CD4-positive, alpha-beta T cell (primary cell): ENCODE data around the gene MPRIP. TPM values are rescaled to one million over a fixed set of nuclear protein-coding genes. Genes with fewer than 3 reads are reported as not detected.
A peak's percentile ranks its signal among the peaks of the same experiment; 100 is the strongest.

Experiments
- ATAC-seq: fragments of 200-7000 bp; cut with Tn5 transposase; one replicate; pipeline ENCODE4 v1.10.0; 2022; ENCODE audit warnings: mild to moderate bottlenecking; ENCODE audit not compliant: poor library complexity
- CTCF ChIA-PET: fragments of 350-600 bp; sonication (Branson Sonifier 250); formaldehyde crosslinking; loops from one replicate; lab custom pipeline; 2021; ENCODE audit warnings: antibody characterized with exemption, inconsistent platforms; lab: Charles Lee
- POLR2A ChIA-PET: fragments of 350-600 bp; sonication (Branson Sonifier 250); formaldehyde crosslinking; loops from one replicate; lab custom pipeline; 2021; ENCODE audit warnings: antibody characterized with exemption, inconsistent platforms; lab: Charles Lee
- DNase-seq, 14 experiments: peaks; one replicate each; pipeline ENCODE4 v3.0.0-alpha.2; 2013 to 2020; ENCODE audit warnings: mixed read lengths in 2 of 14
- H3K27ac ChIP-seq, 2 donors: one replicate each; pipeline versions ENCODE4 v1.5.1 to v1.7.0; 2013; ENCODE audit warnings: low read length in 2 of 2, low read depth in 1 of 2, mild to moderate bottlenecking in 1 of 2
- H3K27me3 ChIP-seq, 2 experiments: 1 replicate in 1 of 2; 2 replicates in 1 of 2; pipeline versions ENCODE4 v1.6.1 to v1.7.0; 2013; ENCODE audit warnings: low read length in 2 of 2, control low read depth in 1 of 2, mild to moderate bottlenecking in 1 of 2, moderate library complexity in 1 of 2; ENCODE audit not compliant: insufficient read depth in 2 of 2, control insufficient read depth in 1 of 2
- H3K36me3 ChIP-seq: one replicate; pipeline ENCODE4 v1.6.1; 2013; ENCODE audit warnings: low read length, control low read depth; ENCODE audit not compliant: insufficient read depth
- H3K4me1 ChIP-seq: one replicate; pipeline ENCODE4 v1.6.1; 2013; ENCODE audit warnings: low read length, control low read depth; ENCODE audit not compliant: insufficient read depth
- H3K4me3 ChIP-seq: one replicate; pipeline ENCODE4 v1.5.1; 2013; ENCODE audit warnings: mild to moderate bottlenecking, low read length, moderate library complexity
- H3K9me3 ChIP-seq, 2 experiments: 1 replicate in 1 of 2; 2 replicates in 1 of 2; pipeline versions ENCODE4 v1.6.1 to v1.7.0; 2013; ENCODE audit warnings: low read length in 2 of 2, mild to moderate bottlenecking in 2 of 2, control low read depth in 1 of 2, moderate library complexity in 1 of 2; ENCODE audit not compliant: control insufficient read depth in 1 of 2, insufficient read depth in 1 of 2
- H3K27ac Mint-ChIP-seq: one replicate; pipeline ENCODE4 v1.8.0; 2020; ENCODE audit warnings: mixed read lengths
- H3K27me3 Mint-ChIP-seq: one replicate; pipeline ENCODE4 v1.8.0; 2021; ENCODE audit warnings: mixed read lengths
- H3K36me3 Mint-ChIP-seq: one replicate; pipeline ENCODE4 v1.8.0; 2021; ENCODE audit warnings: low read depth, mixed read lengths
- H3K4me1 Mint-ChIP-seq: one replicate; pipeline ENCODE4 v1.8.0; 2021; ENCODE audit warnings: low read depth, mixed read lengths
- H3K4me3 Mint-ChIP-seq: one replicate; pipeline ENCODE4 v1.8.0; 2020; ENCODE audit warnings: mild to moderate bottlenecking, mixed read lengths
- H3K9me3 Mint-ChIP-seq: one replicate; pipeline ENCODE4 v1.8.0; 2020; ENCODE audit warnings: mixed read lengths
- intact Hi-C, 2 experiments: fragments of 100-400 bp; cut with DNase I in 1 of 2; cut with micrococcal nuclease in 1 of 2; formaldehyde crosslinking; loops; one replicate each; pipeline versions ENCODE4 v1.15.1 to v1.9.0; 2023 to 2025; cut with DNase I, micrococcal nuclease
- total RNA-seq, 174 experiments: library from RNA in 2 of 174; stranded (reverse) in 2 of 174; gene quantifications; one replicate each; pipeline ENCODE4 v1.2.3 and lab custom pipeline; 2021 to 2026
- TF ChIP-seq, protein P1 (sequence below): fragments of 200-600 bp; IDR thresholded peaks from one replicate; pipeline ENCODE4 v1.8.0; 2022; ENCODE audit warnings: antibody characterized with exemption, mild to moderate bottlenecking

The MPRIP gene
- total RNA-seq, 2 experiments from 2014 or later: 176 to 188 TPM

DNA sequence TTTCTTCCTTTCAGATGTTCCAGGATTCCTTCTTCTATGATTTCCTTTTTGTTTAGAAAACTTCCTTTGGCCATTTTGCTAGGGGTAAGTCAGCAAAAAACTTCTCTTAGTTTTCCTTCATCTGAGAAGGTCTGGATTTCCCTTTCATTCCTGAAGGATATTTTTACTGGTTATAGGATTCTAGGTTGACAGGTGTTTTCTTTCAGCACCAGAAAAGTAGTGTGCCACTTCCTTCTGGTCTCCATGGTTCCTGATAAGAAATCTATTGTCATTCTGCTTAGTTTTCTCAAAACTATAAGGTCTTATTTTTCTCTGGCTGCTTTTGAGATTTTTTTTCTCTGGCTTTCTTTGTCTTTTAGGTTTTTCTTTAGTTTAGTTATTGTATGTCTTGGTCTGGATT is 27.6 kb downstream of the MPRIP start:
- no peak for ATAC-seq
- Mint-ChIP-seq H3K27ac (no peak overlapping the region), H3K36me3 (peaks cover 46% of the 10 kb centered on the region), H3K27me3 (no peaks in the 10 kb centered on the region), H3K4me3 (no peak overlapping the region), H3K9me3 (peaks cover 3% of the 10 kb centered on the region), H3K4me1 (peaks cover 75% of the 10 kb centered on the region)
- H3K36me3 ChIP-seq: peaks cover 13% of the 10 kb centered on the region
- no peaks in the 10 kb centered on the region for H3K27me3 ChIP-seq
- ChIA-PET CTCF (no interaction called here), POLR2A (no interaction called here)
- peaks cover 36% of the 10 kb centered on the region for H3K4me1 ChIP-seq
- TF ChIP-seq, protein P1, sequence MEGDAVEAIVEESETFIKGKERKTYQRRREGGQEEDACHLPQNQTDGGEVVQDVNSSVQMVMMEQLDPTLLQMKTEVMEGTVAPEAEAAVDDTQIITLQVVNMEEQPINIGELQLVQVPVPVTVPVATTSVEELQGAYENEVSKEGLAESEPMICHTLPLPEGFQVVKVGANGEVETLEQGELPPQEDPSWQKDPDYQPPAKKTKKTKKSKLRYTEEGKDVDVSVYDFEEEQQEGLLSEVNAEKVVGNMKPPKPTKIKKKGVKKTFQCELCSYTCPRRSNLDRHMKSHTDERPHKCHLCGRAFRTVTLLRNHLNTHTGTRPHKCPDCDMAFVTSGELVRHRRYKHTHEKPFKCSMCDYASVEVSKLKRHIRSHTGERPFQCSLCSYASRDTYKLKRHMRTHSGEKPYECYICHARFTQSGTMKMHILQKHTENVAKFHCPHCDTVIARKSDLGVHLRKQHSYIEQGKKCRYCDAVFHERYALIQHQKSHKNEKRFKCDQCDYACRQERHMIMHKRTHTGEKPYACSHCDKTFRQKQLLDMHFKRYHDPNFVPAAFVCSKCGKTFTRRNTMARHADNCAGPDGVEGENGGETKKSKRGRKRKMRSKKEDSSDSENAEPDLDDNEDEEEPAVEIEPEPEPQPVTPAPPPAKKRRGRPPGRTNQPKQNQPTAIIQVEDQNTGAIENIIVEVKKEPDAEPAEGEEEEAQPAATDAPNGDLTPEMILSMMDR: no peak
- DNase-seq: no peak
- H3K9me3 ChIP-seq: peaks cover 0 to 5% of the 10 kb centered on the region in 2 experiments
- intact Hi-C loops: no loop called here
- no peak overlapping the region for H3K4me3 ChIP-seq
- H3K27ac ChIP-seq: no peak overlapping the region

DNA sequence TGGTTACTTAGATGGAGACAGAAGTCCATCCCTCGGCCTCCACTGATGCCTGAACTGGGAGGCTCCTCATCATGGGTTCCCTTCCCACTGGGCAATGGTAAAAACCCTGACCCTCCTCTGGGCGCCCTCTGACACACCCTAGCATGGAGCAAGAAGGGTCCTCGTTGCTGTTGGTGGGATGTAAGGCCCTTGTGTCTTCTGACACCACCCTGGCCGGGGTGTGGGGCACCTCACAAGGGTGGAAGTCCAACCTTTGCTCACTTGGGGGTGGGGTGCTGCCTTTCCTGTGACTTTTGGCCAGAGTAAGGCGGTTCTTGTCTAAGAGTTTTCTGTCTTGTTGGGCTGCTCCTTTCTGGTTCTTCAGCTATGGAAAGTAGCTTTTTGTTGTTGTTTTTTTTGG is 28.7 kb downstream of the MPRIP start:
- ChIA-PET POLR2A (no interaction called here), CTCF (no interaction called here)
- peaks cover 55% of the 10 kb centered on the region for H3K36me3 Mint-ChIP-seq
- H3K4me3 ChIP-seq: no peak overlapping the region
- no peak for ATAC-seq
- no peak for DNase-seq
- peaks cover 0 to 5% of the 10 kb centered on the region in 2 experiments for H3K9me3 ChIP-seq
- peaks cover 74% of the 10 kb centered on the region for H3K4me1 Mint-ChIP-seq
- H3K27me3 ChIP-seq: no peaks in the 10 kb centered on the region
- no peaks in the 10 kb centered on the region for H3K27me3 Mint-ChIP-seq
- peaks cover 3% of the 10 kb centered on the region for H3K9me3 Mint-ChIP-seq
- intact Hi-C loops: no loop called here
- H3K4me1 ChIP-seq: peaks cover 39% of the 10 kb centered on the region
- TF ChIP-seq, protein P1: no peak
- peaks cover 18% of the 10 kb centered on the region for H3K36me3 ChIP-seq
- no peak overlapping the region for H3K27ac Mint-ChIP-seq
- H3K4me3 Mint-ChIP-seq: no peak overlapping the region
- no peak overlapping the region for H3K27ac ChIP-seq

DNA sequence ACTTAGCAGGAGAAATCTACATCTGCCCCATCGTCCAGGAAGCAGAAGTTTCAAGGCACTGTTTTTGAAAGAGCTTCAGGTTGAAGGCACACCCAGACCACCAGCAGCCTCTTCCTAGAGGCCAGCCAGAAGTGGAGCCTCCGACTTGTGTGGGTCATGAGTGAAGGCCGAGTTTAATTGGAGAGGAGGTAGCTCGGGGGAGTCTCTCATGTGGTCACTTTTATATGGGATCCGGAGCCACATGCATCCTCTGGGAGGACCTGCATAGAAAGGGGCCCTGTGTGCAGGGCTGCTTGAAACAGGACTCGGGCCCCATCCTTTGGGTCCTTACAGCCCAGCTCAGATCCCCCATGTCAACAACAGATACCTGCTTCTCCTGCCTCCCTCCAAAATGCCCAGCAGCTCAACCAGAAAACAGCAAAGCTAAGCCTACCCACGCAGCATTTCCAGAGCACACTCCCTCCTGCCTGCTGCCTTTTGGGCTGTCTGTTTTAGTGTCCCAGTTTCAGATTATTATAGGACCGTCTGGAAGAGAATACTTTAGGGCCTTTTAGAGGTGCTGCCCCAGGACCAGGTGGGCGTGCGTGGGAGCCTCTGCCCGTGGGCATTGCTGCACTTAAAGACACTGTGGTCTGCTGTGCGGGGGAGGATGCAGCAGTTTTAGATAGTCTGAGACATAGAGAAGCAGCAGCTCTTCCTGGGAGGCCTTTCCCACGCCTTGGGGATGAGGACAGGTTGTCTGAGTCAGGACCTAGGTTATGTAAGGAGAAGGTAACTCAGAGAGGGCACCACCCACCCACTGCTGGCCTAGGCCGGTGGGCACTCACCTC is 29.5 kb downstream of the MPRIP start:
- Histone ChIP-seq H3K4me1 (peaks cover 39% of the 10 kb centered on the region), H3K27me3 (no peaks in the 10 kb centered on the region), H3K27ac (no peak overlapping the region), H3K4me3 (no peak overlapping the region), H3K36me3 (peaks cover 26% of the 10 kb centered on the region), H3K9me3 (peaks cover 0 to 5% of the 10 kb centered on the region in 2 experiments)
- peaks cover 3% of the 10 kb centered on the region for H3K9me3 Mint-ChIP-seq
- peak overlapping the region; percentile 43 for H3K27ac Mint-ChIP-seq
- peaks cover 63% of the 10 kb centered on the region for H3K36me3 Mint-ChIP-seq
- ChIA-PET CTCF (no interaction called here), POLR2A (no interaction called here)
- DNase-seq: no peak
- TF ChIP-seq, protein P1: no peak
- no peak overlapping the region for H3K4me3 Mint-ChIP-seq
- H3K4me1 Mint-ChIP-seq: peaks cover 70% of the 10 kb centered on the region
- intact Hi-C loops: no loop called here
- no peak for ATAC-seq
- no peaks in the 10 kb centered on the region for H3K27me3 Mint-ChIP-seq
